Mesenchymal stem cell (in vitro differentiated cells and primary cell): ENCODE data around the gene ATCAY.
"Not testable (repeated sequence)": the region's sequence is repeated elsewhere in the genome, so short reads cannot be mapped to it uniquely, and the experiment has no call there.

ENCODE experiments used
- DNase-seq: peaks from one replicate; pipeline ENCODE4 v3.0.0-alpha.2; 2013
- H2AFZ ChIP-seq: one replicate; pipeline ENCODE4 v1.6.1; 2013; ENCODE audit warnings: low read depth, mild to moderate bottlenecking, control low read depth, inconsistent platforms, low read length, moderate library complexity
- H2AK5ac ChIP-seq: 2 replicates; pipeline ENCODE4 v1.6.1; 2013; ENCODE audit warnings: low read length, moderate library complexity, mild to moderate bottlenecking, inconsistent platforms; ENCODE audit not compliant: severe bottlenecking
- H2BK120ac ChIP-seq: one replicate; pipeline ENCODE4 v1.6.1; 2013; ENCODE audit warnings: low read depth, mild to moderate bottlenecking, inconsistent platforms, low read length, moderate library complexity
- H2BK12ac ChIP-seq, 2 experiments: one replicate each; pipeline ENCODE4 v1.6.1; 2013; ENCODE audit warnings: inconsistent platforms in 2 of 2, low read length in 2 of 2, mild to moderate bottlenecking in 2 of 2, moderate library complexity in 2 of 2, control low read depth in 1 of 2
- H2BK15ac ChIP-seq: one replicate; pipeline ENCODE4 v1.6.1; 2013; ENCODE audit warnings: mild to moderate bottlenecking, low read depth, inconsistent platforms; ENCODE audit not compliant: poor library complexity, severe bottlenecking
- H2BK5ac ChIP-seq: 2 replicates; pipeline ENCODE4 v1.6.1; 2013; ENCODE audit warnings: low read depth, mild to moderate bottlenecking, low read length, control low read depth, inconsistent platforms; ENCODE audit not compliant: poor library complexity, severe bottlenecking
- H3K14ac ChIP-seq, 2 experiments: one replicate each; pipeline ENCODE4 v1.6.1; 2013; ENCODE audit warnings: inconsistent platforms in 2 of 2, low read length in 2 of 2, control low read depth in 1 of 2, mild to moderate bottlenecking in 1 of 2, moderate library complexity in 1 of 2
- H3K18ac ChIP-seq, 2 experiments: one replicate each; pipeline ENCODE4 v1.6.1; 2013; ENCODE audit warnings: inconsistent platforms in 2 of 2, low read length in 2 of 2, control low read depth in 1 of 2, low read depth in 1 of 2, mild to moderate bottlenecking in 1 of 2
- H3K23ac ChIP-seq, 2 experiments: one replicate each; pipeline ENCODE4 v1.6.1; 2013; ENCODE audit warnings: inconsistent platforms in 2 of 2, low read length in 2 of 2, mild to moderate bottlenecking in 2 of 2, moderate library complexity in 2 of 2, control low read depth in 1 of 2
- H3K27ac ChIP-seq: 2 replicates; pipeline ENCODE4 v1.5.1; 2013; ENCODE audit warnings: mild to moderate bottlenecking, moderate library complexity, low read length, control low read depth, inconsistent platforms; ENCODE audit not compliant: poor library complexity, severe bottlenecking
- H3K27me3 ChIP-seq, 2 experiments: 2 replicates each; pipeline versions ENCODE4 v1.6.1 to v1.7.0; 2013; ENCODE audit warnings: low read length in 2 of 2, mild to moderate bottlenecking in 2 of 2, moderate library complexity in 2 of 2, control low read depth in 1 of 2, inconsistent platforms in 1 of 2; ENCODE audit not compliant: control insufficient read depth in 1 of 2, insufficient read depth in 1 of 2
- H3K36me3 ChIP-seq, 2 experiments: 2 replicates each; pipeline versions ENCODE4 v1.6.1 to v1.7.0; 2013; ENCODE audit warnings: low read length in 2 of 2, control low read depth in 1 of 2, inconsistent platforms in 1 of 2, low read depth in 1 of 2, mild to moderate bottlenecking in 1 of 2; ENCODE audit not compliant: insufficient read depth in 2 of 2, control insufficient read depth in 1 of 2
- H3K4ac ChIP-seq, 2 experiments: one replicate each; pipeline ENCODE4 v1.6.1; 2013; ENCODE audit warnings: inconsistent platforms in 2 of 2, low read length in 2 of 2, mild to moderate bottlenecking in 2 of 2, moderate library complexity in 2 of 2, control low read depth in 1 of 2, low read depth in 1 of 2
- H3K4me1 ChIP-seq: 2 replicates; pipeline ENCODE4 v1.6.1; 2013; ENCODE audit warnings: low read depth, low read length, control low read depth; ENCODE audit not compliant: control insufficient read depth, insufficient read depth
- H3K4me2 ChIP-seq: 2 replicates; pipeline ENCODE4 v1.6.1; 2013; ENCODE audit warnings: low read length, mild to moderate bottlenecking, inconsistent platforms; ENCODE audit not compliant: poor library complexity, severe bottlenecking
- H3K4me3 ChIP-seq, 2 experiments: 2 replicates each; pipeline versions ENCODE4 v1.5.1 to v1.7.0; 2013; ENCODE audit warnings: low read length in 2 of 2, mild to moderate bottlenecking in 2 of 2, control low read depth in 1 of 2, low read depth in 1 of 2; ENCODE audit not compliant: insufficient read depth in 1 of 2
- H3K79me1 ChIP-seq: replicated peaks from 2 replicates; pipeline ENCODE4 v1.6.1; 2013; ENCODE audit warnings: mild to moderate bottlenecking, control low read depth, low read length, inconsistent platforms; ENCODE audit not compliant: poor library complexity, severe bottlenecking
- H3K9ac ChIP-seq: 2 replicates; pipeline ENCODE4 v1.7.0; 2013; ENCODE audit warnings: mild to moderate bottlenecking, low read length, moderate library complexity
- H3K9me3 ChIP-seq: 2 replicates; pipeline ENCODE4 v1.7.0; 2013; ENCODE audit warnings: mild to moderate bottlenecking, low read length; ENCODE audit not compliant: control insufficient read depth
- H4K8ac ChIP-seq: one replicate; pipeline ENCODE4 v1.6.1; 2013; ENCODE audit warnings: inconsistent platforms, mild to moderate bottlenecking, low read length, moderate library complexity
- H4K91ac ChIP-seq: one replicate; pipeline ENCODE4 v1.6.1; 2013; ENCODE audit warnings: mild to moderate bottlenecking, low read length, inconsistent platforms
- WGBS: methylation state at CpG from one replicate; pipeline ENCODE4 v1.1.7; 2013; ENCODE audit warnings: mixed read lengths; 5-methylcytosine and 5-hydroxymethylcytosine counted together

Gene ATCAY

GRCh38 chr19:3882041-3882384 lies 1.5 kb downstream of the ATCAY start:
- WGBS, result 43% methylated on average over 6 of the region's 6 CpGs
- H3K9ac ChIP-seq, result no peak overlapping the region

GRCh38 chr19:3890591-3890990 lies 10.1 kb downstream of the ATCAY start:
- 92% methylated on average over 17 of the region's 17 CpGs for WGBS

More at GRCh38 chr19:3882041-3882384, 1.5 kb downstream of the ATCAY start:
- Histone ChIP-seq H2AK5ac (no peak overlapping the region), H3K27ac (no peak overlapping the region), H3K4me2 (no peak overlapping the region), H2BK15ac (no peak overlapping the region), H3K27me3 (peaks cover 52 to 61% of the 10 kb centered on the region in 2 experiments), H3K23ac (no peak overlapping the region), H3K79me1 (no peaks in the 10 kb centered on the region), H2BK12ac (no peak overlapping the region), H3K4me1 (peaks cover 3% of the 10 kb centered on the region), H3K18ac (no peak overlapping the region), H3K9me3 (no peaks in the 10 kb centered on the region), H2BK5ac (no peak overlapping the region), H4K8ac (no peak overlapping the region), H3K4ac (no peak overlapping the region), H2BK120ac (no peak overlapping the region), H4K91ac (no peak overlapping the region), H3K36me3 (no peaks in the 10 kb centered on the region), H3K4me3 (no peak overlapping the region), H2AFZ (no peak overlapping the region), H3K14ac (no peak overlapping the region)
- DNase-seq, result no peak

GRCh38 chr19:3893509-3894179 lies 13.2 kb downstream of the ATCAY start:
- Histone ChIP-seq H4K91ac (no peak overlapping the region), H2BK120ac (no peak overlapping the region), H3K9ac (no peak overlapping the region), H3K36me3 (no peaks in the 10 kb centered on the region), H3K23ac (no peak overlapping the region), H2AFZ (no peak overlapping the region), H3K9me3 (no peaks in the 10 kb centered on the region), H3K14ac (no peak overlapping the region), H2BK12ac (no peak overlapping the region), H2BK5ac (no peak overlapping the region), H3K4me2 (no peak overlapping the region), H2BK15ac (no peak overlapping the region), H4K8ac (no peak overlapping the region), H3K4me1 (no peaks in the 10 kb centered on the region), H3K27ac (no peak overlapping the region), H3K18ac (no peak overlapping the region), H3K27me3 (peaks cover 0 to 20% of the 10 kb centered on the region in 2 experiments), H3K4ac (no peak overlapping the region), H3K79me1 (no peaks in the 10 kb centered on the region), H3K4me3 (no peak overlapping the region), H2AK5ac (no peak overlapping the region)
- no peak for DNase-seq
- 79% methylated on average over 12 of the region's 12 CpGs for WGBS

More at GRCh38 chr19:3890591-3890990, 10.1 kb downstream of the ATCAY start:
- Histone ChIP-seq H2AFZ (no peak overlapping the region), H3K27ac (no peak overlapping the region), H2BK5ac (no peak overlapping the region), H3K4me3 (no peak overlapping the region), H3K4me2 (no peak overlapping the region), H3K23ac (no peak overlapping the region), H4K8ac (no peak overlapping the region), H3K4me1 (no peaks in the 10 kb centered on the region), H2BK12ac (no peak overlapping the region), H3K14ac (no peak overlapping the region), H2AK5ac (no peak overlapping the region), H2BK15ac (no peak overlapping the region), H3K9ac (no peak overlapping the region), H3K36me3 (no peaks in the 10 kb centered on the region), H3K79me1 (no peaks in the 10 kb centered on the region), H3K27me3 (peaks cover 0 to 7% of the 10 kb centered on the region in 2 experiments), H3K9me3 (no peaks in the 10 kb centered on the region), H2BK120ac (no peak overlapping the region), H3K4ac (no peak overlapping the region), H4K91ac (no peak overlapping the region), H3K18ac (no peak overlapping the region)
- no peak for DNase-seq

DNA sequence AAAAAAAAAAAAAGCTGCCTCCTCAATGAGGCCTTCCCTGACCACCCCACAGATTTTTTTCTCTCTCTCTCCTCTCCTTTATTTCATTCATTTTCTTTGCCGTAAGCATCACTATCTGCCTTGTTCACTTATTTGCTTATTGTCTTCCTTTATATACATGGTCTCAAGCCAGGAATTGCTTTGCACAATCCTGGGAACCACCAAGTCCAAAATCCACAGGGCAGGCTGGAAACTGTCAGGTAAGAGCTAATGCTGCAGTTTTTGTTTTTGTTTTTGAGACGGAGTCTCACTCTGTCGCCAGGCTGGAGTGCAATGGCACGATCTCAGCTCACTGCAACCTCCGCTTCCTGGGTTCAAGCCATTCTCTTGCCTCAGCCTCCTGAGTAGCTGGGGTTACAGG lies 14.5 kb downstream of the ATCAY start:
- peaks cover 0 to 25% of the 10 kb centered on the region in 2 experiments for H3K27me3 ChIP-seq
- H3K27ac ChIP-seq, H4K8ac ChIP-seq, H3K14ac ChIP-seq, H3K9me3 ChIP-seq, H2AFZ ChIP-seq, H3K23ac ChIP-seq, H3K79me1 ChIP-seq, H3K4me3 ChIP-seq, H3K9ac ChIP-seq, DNase-seq, H2BK15ac ChIP-seq, H2AK5ac ChIP-seq, H3K4ac ChIP-seq, H2BK120ac ChIP-seq, H3K4me1 ChIP-seq, H3K36me3 ChIP-seq, H2BK5ac ChIP-seq, H4K91ac ChIP-seq, H2BK12ac ChIP-seq, H3K4me2 ChIP-seq, H3K18ac ChIP-seq: not testable (repeated sequence)
- 95% methylated on average over 5 of the region's 5 CpGs for WGBS
